ENCODE results near the gene CCDC74B.
"Not testable (repeated sequence)": the region's sequence is repeated elsewhere in the genome, so short reads cannot be mapped to it uniquely, and the experiment has no call there.

Gene CCDC74B

DNA sequence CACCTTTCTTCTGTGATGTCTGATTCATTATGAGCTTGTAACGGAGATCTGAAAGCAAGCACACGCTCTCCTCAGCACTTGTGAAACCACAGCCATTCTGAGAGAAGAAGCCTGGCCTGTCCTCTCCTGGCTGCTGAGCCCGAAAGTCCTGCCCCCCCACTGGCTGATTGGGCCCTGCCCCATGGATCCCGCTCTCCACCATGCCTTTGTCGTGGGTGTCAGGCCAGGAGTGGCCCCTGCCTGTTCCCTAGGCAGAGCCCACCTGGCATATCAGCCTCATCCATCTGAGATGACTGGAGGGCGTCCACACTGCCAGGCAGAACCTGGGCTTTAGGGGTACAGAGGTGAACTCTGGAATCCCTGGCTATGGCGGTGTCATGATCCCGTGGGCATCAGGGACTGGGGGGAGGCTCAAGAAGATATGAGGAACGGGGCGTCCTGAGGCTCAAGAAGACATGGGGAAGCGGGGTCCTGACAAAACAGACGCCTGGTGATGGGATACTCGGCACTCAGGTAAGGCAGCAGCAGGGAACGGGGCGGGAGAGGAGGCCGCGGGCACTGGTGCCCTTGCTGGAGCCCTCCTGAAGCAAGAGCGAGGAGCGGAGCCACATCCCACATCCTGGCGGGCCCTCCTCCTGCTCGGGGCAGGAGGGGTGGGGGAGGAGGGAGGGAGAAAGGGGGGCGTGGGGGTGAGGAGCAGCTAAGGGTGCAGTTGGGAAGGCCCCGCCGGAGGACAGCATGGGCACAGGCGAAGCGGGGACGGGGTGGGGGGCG lies 1.5 kb downstream of the CCDC74B start:
- DNase-seq: not testable (repeated sequence)

DNA sequence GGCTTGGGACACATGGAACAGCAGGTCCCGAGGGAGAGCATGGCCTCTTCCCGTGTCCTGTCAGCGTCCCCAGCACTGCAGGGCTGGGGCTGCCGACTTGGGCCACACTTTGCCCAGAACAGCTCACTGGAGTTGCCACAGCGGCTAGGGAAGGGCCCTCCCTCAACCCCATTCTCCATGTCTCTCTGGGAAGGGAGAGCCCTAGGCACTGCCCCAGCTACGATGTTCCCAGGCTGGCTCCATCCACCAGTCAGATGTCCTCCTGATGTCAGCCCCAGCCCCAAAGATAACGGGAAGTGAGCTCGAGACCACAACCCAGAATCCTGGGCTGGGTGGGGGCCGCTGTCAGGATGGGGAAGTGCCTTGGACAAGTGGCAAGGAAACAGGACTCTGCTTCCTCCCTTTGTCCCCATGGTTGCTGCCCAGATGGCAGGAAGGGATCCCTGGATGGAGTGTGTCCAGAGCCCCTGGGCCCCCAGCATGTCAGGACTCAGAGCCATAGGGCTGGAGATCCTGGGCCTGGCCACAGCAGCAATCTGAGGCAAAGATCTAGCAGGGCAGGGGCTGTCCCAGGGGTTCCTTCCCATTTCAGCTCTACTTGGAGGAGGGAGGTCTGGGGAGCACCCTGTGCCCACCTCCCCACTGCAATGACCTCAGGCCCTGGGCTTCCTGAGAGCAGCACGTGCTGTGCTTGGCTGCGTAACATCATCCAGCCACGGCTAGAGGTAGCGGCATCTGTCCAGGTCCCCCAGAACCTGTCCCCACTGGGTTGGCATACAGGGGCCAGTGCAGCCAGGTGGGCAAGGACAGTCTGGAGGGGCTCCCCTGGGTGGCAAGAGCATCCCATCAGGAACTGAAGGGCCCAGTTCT lies 2.3 kb downstream of the CCDC74B start:
- DNase-seq: not testable (repeated sequence)

DNA sequence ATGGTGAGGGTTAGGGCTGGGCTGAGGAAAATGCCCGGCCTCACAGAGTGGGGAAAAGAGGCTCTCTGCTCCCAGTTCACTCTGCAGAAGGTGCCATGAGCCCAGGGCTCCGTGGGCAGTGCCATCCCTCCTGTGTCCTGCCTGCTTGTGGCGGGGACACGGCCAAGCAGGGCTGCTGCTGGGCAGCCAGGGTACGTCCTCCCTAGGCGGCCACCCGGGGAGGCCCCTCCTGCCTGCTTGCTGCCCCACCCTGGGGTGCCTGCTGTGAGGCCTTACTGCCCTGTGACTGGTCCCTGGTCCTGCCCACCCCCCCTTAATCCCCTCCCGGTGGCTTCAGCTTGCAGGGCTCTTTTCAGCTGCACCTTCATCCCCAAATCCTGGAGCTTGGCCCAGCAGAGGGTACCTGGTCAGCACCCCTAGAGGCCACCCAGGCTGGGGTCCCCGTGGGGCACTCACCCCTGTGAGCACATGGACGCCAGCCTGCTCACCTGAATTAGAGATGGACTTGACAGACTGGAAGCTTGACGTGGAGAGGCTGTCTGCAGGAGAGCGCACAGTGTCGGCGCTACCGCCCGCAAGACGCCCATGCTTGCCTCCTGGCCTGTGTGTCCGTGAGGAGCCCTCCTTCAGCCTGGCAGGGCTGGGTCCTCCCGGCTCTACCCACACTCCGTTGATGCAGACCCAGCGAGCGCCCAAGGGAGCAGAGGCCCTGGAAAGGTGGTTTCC lies 3.1 kb downstream of the CCDC74B start:
- DNase-seq: not testable (repeated sequence)

DNA sequence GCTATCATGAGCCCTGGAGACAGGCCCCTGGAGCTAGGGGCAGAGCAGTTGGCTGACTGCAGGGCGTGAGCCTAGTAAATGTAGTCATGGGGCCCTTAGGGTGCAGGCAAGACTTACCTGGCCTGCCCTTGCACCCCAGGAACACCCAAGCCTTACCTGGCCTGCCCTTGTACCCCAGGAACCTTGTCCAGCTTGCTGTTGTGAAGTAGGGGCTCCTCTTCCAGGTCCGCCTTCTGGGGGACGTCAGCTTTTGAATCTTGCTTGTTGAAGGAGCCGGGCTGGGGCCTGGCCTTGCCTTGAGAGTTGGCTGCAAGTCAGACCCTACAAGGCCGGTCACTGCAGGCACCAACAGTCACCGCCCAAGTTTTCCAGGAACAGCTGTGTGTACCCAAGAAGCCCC lies 3.9 kb downstream of the CCDC74B start:
- DNase-seq: not testable (repeated sequence)

DNA sequence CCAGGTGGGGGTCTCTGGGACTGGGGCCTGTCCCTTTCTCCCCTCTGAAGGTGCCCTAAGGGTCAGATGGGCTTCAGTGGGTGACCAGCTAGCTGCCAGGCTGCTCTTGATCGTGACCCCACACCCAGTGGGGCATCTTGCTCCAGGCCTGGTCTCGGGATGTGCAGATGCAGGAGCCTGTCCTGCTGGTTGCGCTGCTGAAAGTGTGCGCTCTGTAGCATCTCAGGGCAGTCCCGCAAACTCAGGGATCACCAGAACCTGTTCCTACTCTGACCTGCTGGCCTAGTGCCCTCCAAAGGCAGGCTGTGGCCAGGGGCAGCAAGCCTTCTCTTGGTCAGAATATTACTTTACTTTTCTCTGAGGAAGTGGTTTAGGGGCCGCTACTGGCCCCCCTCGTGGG lies 4.4 kb downstream of the CCDC74B start:
- DNase-seq: not testable (repeated sequence)

DNA sequence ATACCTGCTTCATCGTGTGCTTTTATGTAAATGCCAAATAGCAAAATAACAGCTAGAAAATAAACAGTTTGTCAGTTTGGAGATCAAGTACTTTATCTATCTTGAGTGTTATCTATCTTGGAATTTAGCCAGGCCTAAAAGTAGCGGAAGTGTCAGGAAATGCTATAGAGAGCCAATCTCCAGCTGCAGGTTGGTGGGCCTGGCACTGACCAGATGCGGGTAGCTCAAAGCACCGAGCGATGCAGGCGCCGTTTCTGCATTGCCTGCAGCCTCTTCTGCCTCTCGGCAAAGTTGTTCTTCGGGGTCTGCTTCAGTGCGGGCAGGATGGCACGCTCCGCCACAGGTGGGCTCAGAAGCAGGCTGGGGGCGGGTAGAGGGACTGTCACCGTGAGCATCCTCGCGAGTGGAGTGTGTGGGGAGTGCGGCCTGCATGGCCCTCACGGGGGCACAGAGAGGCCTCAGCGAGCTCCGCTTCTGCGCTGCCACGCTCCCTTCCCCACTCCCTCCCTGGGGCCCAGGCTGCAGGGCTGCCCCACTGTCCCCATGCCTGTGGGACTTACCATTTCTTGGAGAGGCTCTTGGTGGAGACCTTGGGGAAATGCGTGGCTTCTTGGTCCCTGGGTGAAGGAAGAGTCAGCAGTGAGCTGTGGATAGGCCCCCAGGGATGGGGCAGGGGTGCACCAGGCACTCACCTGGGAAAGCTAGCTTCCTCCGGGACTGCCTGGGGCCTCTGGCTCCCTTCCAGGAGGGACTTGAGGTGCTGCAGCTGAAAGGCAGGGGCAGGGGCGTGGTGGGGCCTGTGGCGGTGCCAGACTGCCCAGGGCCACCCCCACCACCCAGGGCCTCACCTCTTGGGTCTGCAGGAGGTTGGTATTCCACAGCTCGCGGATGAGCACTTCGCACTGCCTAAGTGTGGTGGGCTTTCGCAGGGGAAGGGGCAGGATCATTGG lies 5.3 kb downstream of the CCDC74B start:
- DNase-seq: peak; percentile 37

DNA sequence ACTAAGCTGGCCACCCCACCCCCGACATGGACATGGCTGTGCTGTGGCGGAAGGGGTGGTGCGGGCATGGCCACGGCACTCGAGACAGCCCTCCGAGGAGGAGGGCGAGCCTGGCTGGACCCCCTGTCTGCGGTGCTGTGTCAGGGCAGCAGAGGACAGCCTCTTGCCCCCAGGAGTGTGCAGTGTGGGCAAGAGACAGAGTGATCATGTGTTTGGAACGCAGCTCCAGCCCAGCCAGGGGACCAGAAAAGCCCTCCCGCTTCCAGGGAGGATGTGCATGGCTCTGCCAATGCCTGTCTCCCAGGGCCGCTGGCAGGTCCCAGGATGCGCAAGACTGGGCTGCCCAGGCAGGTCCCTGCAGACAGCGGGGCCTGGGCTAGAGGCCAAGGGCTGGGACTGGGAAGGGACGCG lies 6.1 kb downstream of the CCDC74B start:
- peak; percentile 51 for DNase-seq

DNA sequence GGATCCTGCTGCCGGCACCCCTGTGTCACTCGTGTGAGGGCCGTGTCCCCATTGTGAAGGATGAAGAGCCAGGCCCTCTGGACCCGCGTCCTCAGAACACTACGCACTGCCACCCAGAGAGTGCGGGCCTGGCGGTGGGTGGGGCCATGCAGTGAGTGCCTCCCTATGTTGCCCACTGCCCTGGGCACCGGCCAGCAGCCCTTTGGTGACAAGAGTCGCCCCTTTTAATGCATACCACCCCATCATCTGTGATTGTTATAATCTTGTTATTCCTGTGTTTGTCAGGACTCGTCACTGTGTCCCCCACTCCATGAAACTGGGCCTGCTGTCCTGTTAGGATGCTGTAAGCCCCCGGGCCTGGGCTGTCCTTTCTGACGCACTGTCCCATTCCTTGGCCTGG lies 6.6 kb downstream of the CCDC74B start:
- not testable (repeated sequence) for DNase-seq

DNA sequence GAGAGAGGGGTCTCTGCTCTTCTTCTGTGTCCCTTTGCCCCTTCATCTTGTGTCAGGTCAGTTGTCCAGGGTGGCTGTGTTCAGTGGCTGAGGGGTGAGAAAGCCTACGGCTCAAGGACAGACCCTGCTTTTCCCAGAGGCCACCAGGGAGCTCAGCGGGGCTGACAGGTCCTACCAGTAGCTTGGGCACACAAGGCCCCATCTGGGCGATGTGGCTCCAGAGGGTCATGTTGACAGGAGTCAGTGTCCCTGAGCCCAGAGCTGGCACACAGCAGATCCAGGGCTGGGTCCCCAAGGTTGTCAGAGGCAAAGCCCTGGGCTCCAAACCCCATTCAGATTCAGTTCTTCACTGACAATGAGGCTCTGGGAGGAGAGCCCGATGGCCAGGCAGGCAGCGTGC lies 7.8 kb downstream of the CCDC74B start:
- not testable (repeated sequence) for DNase-seq

DNA sequence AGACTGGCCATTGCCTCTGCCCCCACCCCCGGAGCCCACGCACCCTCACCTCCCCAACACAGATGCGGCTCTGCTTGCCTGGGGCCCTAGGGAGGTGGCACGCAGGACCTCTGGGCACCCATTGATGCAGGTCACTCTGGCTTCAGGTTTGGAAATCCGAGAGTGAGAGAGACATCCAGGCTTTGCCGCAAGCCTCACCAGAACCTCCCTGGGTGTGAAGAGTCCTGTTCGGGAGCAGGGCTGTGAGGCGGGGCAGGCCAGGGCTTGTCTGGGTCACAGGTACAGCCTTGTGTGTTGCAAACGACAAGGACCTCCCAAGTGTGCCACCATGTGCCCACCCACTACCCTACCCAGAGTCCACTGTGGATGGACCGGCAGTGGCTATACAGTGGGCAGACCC lies 8.4 kb downstream of the CCDC74B start:
- not testable (repeated sequence) for DNase-seq

DNA sequence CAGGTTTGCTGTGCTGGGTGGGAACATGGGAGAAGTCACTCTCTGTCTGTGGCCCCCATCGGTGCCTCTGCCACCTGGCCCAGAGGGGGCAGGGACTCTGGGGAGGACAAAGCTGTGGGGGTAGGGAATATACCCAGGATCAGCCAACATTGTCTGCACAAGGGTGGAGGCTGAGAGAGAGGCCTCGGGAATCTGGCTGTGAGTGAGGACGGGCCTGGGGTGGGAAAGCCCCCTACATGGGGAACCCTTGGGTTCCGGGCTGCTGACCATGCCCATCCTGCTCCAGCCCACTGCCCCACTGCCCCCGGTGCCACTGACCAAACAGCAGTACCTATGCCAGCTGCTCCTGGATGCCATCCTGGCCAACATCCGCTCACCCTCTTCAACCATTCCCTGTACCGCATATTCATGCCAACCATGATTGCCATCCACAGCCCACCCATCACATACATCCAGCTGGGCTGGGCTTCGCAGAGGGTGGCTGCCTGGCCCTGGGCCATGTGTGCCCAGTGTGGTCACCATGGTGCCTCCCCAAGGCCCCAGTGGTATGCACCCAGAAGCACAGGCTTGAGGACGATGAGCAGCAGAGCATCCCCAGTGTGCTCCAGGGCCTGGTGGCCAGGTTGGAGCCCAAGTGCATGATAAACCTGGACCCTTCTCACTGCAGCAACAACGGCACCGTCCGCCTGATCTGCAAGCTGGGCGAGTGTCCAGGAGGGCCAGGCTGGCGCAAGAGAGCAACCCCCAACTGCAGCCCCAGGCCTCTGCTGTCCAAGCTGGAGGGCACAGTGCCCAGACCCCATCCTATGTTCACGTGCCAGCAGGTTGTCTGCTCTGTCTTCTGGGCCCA lies 9.0 kb downstream of the CCDC74B start:
- no peak for DNase-seq

DNA sequence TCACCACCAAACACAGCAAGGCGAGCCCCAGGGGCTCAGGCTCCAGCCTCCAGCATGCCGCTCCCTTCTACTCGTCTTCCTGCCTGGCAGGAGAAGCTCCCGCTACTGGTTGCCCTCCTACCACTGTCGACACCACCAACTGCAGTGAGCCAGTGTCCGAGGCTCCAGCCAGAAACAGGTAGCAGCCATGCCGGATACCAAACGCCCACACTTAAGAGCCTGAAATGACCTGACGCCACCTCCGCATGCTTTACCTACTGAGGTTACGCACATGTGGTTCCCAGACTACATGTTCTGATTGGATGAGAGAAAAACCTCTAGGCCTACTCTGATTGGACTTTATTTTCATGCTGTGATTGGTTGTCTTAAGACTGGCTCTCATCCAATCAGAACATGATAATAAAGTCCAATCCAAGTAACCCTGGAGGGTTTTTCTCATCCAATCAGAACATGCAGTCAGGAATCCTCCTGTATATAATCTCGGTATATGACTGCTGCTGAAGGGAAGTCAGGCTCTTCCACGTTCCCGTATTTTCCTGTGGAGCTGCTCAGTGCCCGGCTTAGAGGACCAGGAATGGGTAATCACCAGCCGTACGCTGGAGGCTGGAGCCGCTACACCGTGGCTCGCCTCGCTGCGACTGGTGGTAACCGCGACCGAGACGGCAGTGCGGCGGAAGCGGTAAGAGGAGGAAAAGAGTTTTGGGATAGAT lies 15.6 kb downstream of the CCDC74B start, which contains the start of gene POTEF:
Gene POTEF (minus strand): TSS at position 103 of the 710 bp plus-strand sequence. CDS start 8,707 bp downstream, outside the sequence.
- peak; percentile 16 for DNase-seq

DNA sequence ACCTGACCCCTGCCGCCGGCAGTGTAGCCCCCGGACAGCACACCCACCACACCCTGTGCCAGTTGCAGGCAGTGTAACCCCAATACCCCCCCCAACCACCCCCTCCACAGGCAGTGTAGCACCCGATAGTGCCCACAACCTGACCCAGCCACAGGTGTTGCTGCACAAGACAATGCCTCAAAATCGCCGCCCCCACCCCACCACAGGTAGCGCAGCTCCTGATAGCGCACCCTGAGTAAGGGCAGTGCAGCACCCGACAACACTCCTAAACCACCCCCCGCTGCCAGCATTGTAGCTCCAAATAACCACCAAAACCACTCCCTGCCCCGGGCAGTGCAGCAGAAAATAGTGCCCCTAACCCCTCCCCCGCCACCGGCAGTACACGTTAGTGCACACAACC lies 16.4 kb downstream of the CCDC74B start:
- DNase-seq: not testable (repeated sequence)

DNA sequence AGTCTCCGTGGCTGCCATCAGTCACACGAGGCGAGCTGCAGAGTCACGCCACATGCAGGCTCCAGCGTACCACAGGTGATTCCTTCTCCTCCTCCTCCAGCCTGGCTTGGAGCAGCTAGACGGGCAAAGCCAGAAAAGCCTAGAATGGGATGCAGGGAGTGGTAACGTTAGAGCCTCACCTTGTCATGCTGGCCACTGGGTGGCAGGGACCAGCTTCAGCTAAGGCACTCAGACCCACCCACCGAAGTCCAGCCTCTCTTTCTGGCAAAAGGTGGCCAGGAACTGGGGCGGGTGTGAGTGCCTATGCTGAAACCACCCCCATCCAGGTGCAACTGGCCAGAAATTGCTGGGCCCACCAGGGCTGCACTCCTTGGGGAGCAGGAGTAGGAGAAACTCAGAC lies 17.2 kb downstream of the CCDC74B start:
- not testable (repeated sequence) for DNase-seq

DNA sequence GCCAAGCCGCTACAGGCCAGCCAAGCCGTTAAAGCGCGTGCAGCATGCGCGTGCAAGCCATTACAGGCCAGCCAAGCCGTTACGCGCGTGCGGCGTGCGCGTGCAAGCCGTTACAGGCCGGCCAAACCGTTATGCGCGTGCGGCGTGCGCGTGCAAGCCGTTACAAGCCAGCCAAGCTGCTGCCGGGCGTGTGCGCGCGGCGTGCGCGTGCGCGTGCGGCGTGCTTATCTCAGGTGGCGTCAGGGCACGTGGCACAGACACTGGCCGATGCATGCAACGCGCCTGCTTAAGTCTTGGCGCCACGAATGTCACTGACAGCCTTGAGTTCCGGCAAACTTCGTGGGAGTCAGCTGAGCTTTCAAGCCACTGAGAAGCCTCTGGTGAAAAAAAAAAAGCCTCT lies 24.0 kb downstream of the CCDC74B start:
- not testable (repeated sequence) for DNase-seq

DNA sequence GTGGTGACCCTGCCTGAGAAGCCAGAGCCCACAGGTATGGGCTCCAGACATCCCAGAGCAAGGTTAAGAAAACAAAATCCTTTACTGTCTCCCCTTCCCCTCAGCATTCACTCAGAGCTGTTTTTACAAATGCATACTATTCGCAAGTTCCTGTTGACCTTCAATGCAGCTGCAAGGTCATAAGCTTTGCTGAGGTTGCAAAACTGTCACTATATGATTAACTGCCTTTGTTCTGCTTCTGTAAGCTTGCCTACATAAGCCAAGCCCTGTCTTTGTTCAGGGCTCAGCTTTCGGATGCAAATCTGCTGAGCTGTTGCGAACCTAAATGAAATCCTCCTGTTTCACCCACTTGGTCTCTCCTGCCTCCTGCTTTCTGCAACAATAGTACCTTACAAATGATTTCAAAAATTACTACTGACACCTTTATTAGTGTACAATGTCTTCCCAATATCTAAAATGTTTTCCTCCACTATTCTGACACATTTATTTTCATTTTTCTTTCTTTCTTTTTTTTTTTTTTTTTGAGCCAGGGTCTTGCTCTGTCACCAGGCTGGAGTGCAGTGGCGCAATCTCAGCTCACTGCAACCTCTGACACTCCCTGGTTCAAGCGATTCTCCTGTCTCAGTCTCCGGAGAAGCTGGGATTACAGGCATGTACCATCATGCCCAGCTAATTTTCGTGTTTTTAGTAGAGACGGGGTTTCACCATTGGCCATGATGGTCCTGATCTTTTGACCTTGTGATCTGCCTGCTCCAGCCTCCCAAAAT lies 42.1 kb downstream of the CCDC74B start:
- DNase-seq: not testable (repeated sequence)

Measured in NCI-H2029 (cell line).